ENCODE results near the gene LRP1B.

LRP1B gene

DNA sequence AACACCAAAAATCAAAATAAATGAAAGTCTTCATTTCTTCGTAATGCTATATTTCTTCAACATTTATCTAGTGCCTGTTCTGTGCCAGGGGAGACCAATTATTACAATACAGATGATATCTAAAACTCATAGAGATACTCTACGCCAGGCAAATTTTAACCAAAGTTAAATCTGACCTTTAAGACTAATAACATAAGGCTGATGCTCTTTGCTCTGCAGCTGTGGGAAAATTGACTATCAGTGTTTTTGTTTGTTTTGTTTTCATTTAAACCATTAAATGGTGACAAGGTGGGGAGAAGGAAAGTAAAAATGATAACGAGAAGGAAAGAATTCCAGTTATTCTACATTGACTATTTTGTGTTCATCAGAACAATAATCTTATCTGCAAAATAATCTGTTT is 406.4 kb downstream of the LRP1B start:
- no peak overlapping the region for H3K4me3 ChIP-seq (ENCODE audit: low read length)
- TF ChIP-seq ZNF274 (IDR thresholded peaks at IDR 0.05; ENCODE audit: low read depth, low read length), result no peak

DNA sequence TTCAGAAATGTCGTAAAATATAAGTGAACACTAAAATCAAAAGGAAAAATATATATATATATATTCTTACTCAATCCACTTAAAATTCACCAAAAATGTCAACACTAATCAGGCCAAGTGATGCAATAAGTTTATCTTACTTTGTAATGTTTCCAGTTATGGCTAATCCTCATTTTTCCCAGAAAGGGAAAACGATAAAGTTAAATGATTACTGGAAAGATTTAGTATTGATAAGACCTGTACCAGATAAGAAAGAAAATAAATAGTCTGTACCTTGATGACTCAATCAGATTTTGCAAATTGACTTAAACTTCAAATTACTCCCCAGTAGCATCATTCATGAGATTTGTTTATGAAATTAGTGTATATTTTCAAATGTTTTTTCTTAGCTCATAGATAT is 407.0 kb downstream of the LRP1B start:
- TF ChIP-seq ZNF274 (IDR thresholded peaks at IDR 0.05; ENCODE audit: low read depth, low read length), result no peak
- H3K4me3 ChIP-seq (ENCODE audit: low read length), result no peak overlapping the region

DNA sequence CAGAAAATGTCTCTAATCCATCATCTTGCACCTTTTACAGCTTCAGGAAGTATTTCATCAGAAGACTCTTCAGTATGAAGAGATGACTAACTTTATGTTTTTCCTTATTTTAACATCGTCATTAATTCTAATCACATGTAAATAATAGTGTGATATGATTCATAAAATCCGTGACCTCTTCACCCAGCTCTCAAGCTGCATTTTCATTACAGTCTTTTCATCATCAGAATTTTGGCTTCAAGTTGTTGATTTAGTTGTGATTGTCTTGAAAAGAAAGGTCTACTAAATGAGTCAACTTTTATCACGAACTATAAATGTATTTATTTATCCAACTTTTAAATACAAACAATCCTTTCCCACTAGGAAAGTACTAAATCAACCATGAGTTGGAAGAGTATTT is 410.3 kb downstream of the LRP1B start:
- H3K4me3 ChIP-seq (ENCODE audit: low read length), result no peak overlapping the region
- TF ChIP-seq ZNF274 (IDR thresholded peaks at IDR 0.05; ENCODE audit: low read depth, low read length), result no peak

DNA sequence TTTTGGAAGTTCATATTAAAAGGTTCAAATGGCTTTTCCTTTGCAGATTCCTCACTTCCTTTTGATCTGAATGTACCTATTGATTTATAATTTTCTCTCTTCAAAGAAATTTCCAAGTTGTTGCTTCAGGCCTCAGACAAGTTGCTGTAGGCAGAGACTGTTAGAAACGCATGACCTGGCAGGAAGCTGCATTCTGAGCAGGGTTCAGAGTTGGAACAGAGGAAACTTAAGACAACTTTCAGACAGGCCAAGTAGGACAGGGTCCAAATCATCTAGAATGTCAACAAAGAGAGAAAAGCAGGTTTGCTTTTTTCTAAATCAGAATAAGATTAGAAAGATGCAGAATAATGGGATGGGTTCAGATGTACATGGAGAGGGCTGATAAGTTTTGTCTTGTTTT is 416.3 kb downstream of the LRP1B start:
- H3K4me3 ChIP-seq (ENCODE audit: low read length), result no peak overlapping the region
- TF ChIP-seq ZNF274 (IDR thresholded peaks at IDR 0.05; ENCODE audit: low read depth, low read length), result no peak

DNA sequence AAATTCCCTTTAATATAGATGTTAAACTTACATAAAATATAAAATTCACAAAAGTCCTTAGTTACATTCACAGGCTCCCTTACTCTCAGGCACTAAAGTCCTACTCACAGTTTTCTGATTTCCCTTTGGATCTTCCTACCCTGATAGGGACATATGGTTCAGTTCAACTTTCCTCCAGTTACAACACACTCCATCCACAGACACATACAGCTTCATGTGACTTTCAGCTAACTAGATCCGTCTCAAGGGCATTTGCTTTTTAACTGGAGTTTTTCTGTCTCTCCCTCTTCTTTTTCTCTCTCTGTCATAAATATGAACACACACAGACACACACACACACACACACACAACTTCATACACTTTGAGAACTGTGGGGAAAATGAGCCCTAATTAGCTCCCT is 419.2 kb downstream of the LRP1B start:
- H3K4me3 ChIP-seq (ENCODE audit: low read length), result no peak overlapping the region
- no peak for TF ChIP-seq ZNF274 (IDR thresholded peaks at IDR 0.05; ENCODE audit: low read depth, low read length)

DNA sequence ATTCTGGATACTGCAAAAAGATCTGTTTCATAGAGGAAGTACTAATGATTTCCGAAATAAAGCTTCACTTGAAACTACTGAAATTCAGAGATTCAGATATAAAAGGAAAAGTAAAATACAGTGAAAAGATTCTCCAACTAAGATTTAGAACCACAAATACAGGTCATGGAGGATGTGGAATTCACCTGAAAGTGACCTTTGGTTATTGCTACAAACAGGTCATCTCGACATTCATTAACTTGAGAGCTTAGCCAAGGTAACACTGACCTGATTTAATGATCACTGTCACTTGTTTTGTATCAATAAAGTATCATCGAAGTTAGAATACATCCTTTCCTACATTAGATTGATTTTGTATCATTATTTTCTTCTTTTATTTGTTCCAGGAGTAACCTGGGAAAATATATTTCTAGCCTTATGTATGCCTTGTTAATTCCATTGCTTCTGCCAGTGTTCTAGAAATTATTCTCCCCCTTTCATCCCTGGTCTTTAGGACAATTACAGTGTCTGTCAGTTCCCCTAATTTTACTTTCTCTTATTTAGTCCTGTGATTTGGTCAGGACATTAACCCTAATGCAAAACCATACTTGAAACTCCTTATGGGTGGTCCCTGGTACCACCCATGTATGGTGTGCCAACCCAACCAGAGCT is 420.1 kb downstream of the LRP1B start:
- H3K4me3 ChIP-seq (ENCODE audit: low read length), result no peak overlapping the region
- no peak for TF ChIP-seq ZNF274 (IDR thresholded peaks at IDR 0.05; ENCODE audit: low read depth, low read length)

DNA sequence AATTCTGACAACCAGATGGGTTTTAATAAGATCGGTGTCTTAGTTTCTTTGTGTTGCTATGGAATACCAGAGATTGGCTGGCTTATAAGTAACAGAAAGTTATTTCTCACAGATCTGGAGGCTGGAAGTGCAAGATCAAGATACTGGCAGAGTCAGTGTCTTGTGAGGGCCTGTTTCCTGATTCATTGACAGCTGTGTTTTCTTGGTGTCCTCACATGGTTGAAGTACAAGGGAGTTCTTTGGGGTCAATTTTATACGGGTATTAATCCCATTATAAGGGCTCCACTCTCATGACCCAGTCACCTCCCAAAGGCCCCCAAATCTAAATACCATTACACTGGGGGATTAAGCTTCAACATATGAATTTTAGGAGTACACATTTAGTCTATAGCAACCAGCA is 421.1 kb downstream of the LRP1B start:
- H3K4me3 ChIP-seq (ENCODE audit: low read length), result no peak overlapping the region
- TF ChIP-seq ZNF274 (IDR thresholded peaks at IDR 0.05; ENCODE audit: low read depth, low read length), result no peak

DNA sequence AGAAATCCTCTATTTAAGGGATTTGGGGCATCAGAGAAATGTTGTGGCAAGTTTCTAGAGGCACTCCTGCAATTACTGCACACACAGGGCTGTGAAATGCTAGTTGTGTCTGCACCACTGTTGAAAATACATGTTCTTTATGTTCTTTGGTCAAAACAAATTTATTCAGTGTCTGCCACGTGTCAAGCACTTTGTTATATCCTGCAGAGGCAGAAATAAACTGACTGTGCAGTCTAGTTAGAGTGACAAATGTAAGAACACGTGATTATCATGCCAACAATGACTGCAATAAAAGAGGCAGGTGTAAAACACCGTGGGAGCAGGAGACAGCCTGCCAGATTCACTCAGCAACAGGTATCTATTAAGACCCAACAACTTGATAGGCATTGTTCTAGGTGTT is 423.3 kb downstream of the LRP1B start:
- no peak for TF ChIP-seq ZNF274 (IDR thresholded peaks at IDR 0.05; ENCODE audit: low read depth, low read length)
- no peak overlapping the region for H3K4me3 ChIP-seq (ENCODE audit: low read length)

DNA sequence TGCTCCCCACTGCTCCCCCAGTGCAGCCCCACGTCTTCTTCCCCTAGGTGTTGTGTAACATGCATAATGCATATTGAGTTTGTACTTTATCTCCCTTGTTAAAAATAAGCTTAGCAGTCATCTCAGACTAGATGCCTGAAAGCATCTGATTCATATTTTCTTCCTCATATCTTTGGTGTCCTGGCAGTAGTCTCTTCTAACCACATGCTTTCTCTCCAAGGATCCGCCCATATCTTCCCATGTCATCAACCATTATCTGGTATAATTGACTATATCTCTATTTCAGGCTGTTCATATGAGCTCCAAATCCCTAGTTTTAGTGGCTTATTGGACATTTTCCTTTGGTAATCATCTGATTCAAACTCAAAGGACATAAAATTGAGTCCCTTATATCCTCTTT is 426.3 kb downstream of the LRP1B start:
- TF ChIP-seq ZNF274 (IDR thresholded peaks at IDR 0.05; ENCODE audit: low read depth, low read length), result no peak

DNA sequence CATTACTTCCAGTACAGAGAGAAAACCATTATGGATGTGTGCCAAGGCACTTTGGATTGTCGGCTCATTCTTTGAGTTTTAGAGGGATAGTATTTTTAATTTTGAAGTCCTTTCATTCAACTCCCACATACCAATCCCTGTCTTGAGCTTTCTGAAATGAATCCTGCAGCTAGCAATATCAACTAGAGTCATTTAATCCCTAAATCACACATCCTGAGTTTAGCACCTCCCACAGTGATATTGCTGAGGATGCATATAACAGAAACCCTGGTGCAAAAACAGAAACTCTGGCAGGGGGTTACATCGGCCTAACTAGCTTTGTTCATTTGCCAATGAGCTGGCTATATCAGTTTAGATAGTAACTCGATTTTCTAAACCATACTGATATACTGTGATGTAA is 427.3 kb downstream of the LRP1B start:
- no peak for TF ChIP-seq ZNF274 (IDR thresholded peaks at IDR 0.05; ENCODE audit: low read depth, low read length)

More for the DNA sequence above, 426.3 kb downstream of the LRP1B start:
- no peak overlapping the region for H3K4me3 ChIP-seq (ENCODE audit: low read length)

DNA sequence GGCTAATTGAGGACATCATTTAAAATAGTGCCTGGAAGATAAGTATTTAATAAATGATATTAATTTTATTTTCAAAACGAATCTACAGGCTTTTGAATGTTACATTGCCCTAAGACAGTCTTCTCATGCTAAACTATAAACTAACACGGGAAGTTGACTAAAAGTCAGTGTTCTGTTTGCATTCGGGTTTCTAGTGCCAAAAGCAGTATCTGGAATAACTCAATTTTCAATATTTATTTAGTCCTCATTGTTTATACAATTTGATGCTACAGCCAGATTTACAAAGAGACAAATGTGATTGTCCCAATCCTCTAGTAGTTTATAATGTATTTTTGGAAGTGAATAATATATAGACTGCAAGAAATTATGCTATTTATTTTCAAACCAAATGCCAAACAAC is 429.2 kb downstream of the LRP1B start:
- TF ChIP-seq ZNF274 (IDR thresholded peaks at IDR 0.05; ENCODE audit: low read depth, low read length), result no peak

More for the DNA sequence above, 427.3 kb downstream of the LRP1B start:
- no peak overlapping the region for H3K4me3 ChIP-seq (ENCODE audit: low read length)

DNA sequence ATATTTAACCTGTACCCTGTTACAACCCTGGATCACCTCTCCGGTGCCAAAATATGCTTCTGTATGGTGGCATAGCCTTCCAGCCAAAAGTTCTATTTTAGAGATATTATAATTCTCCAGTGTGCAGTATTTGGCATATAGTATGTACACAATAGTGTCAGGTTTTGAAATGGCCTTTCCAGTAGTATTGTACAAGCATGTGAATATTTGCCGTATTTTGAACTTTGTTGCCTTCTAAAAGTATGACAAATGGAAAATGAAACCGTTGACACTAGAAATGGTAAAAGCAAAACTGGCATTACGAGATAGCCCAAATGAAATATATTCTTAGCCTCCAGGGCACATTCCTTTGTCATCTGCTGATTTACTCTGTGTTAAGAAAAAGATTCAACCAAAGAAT is 431.2 kb downstream of the LRP1B start:
- no peak overlapping the region for H3K4me3 ChIP-seq (ENCODE audit: low read length)
- no peak for TF ChIP-seq ZNF274 (IDR thresholded peaks at IDR 0.05; ENCODE audit: low read depth, low read length)

More for the DNA sequence above, 429.2 kb downstream of the LRP1B start:
- no peak overlapping the region for H3K4me3 ChIP-seq (ENCODE audit: low read length)

DNA sequence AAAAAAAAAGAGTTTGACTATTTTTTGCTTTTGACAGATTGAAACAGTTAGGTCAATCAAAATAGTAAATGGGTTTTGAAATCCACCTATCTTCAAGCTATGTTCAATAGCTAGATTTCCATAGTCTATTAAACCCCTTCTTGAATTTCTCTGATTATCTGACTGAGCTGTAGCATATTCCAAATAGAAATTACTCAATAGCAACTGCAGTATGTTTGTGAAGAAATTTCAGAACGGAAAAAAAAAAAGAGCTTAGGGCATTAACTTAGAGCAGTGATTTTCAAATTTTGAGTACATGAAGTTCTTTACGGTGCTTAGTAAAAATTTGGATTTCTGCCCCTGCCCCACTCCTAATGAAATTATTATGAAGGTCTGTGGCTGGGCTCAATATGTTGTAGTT is 432.3 kb downstream of the LRP1B start:
- no peak overlapping the region for H3K4me3 ChIP-seq (ENCODE audit: low read length)
- TF ChIP-seq ZNF274 (IDR thresholded peaks at IDR 0.05; ENCODE audit: low read depth, low read length), result no peak

DNA sequence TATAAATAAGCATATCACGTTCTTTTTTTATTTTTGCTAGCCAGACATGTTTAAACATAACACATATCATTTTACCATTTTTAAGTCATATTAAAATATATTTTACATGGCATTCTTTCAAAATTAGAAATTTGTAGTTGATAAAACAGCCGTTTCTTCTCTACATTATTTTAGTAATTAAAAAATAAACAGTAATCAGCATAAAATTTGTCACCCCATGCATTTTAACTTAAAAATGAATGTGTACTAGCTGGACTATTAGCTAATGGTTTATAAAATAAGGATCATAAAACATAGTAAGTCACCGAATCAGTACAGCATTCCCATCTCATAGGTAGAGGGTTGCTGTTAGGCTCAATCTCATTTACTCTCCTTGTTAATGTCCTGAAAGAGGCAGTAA is 433.8 kb downstream of the LRP1B start:
- no peak for TF ChIP-seq ZNF274 (IDR thresholded peaks at IDR 0.05; ENCODE audit: low read depth, low read length)

DNA sequence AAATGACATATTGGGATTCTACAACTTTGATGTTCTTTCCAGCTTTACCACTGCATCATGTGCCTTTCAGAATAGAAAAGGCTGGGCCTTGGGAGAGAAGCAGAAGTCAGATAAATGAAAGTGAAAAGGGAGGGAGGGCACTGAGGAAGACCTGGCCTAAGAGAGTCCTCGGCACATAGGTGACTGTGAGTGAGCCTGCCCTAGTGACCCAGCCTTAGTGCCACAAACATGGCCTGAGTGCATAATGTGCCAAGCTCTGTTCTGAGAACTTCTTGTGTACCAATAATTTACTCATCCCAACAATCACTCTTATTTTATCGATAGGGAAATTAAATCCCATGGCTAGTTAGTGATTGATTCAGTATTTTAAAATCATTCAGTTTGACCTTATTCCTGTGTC is 436.6 kb downstream of the LRP1B start:
- TF ChIP-seq ZNF274 (IDR thresholded peaks at IDR 0.05; ENCODE audit: low read depth, low read length), result no peak
- H3K4me3 ChIP-seq (ENCODE audit: low read length), result no peak overlapping the region

More for the DNA sequence above, 433.8 kb downstream of the LRP1B start:
- no peak overlapping the region for H3K4me3 ChIP-seq (ENCODE audit: low read length)

DNA sequence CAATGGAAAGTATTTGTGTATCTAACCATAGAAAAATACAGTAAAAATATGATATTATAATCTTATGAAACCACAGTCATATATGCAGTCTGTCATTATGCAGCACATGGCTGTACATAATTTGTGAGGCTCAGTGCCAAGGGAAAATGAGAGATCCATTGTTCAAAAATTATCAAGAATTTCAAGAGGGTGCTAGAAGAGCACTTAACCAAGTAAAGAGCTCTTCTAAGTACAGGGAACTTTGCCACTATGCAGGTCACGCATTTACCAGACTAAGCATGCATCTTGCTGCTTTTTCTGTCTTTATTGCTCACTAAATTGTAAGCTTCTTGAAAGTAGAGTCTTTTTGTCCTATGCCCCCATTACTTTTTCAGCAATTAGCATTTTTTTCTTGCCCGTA is 438.0 kb downstream of the LRP1B start:
- TF ChIP-seq ZNF274 (IDR thresholded peaks at IDR 0.05; ENCODE audit: low read depth, low read length), result no peak

More for the DNA sequence above, 438.0 kb downstream of the LRP1B start:
- no peak overlapping the region for H3K4me3 ChIP-seq (ENCODE audit: low read length)

All from GM08714 (cell line).